ENCODE measurements around the gene TCF4.

Gene TCF4

DNA sequence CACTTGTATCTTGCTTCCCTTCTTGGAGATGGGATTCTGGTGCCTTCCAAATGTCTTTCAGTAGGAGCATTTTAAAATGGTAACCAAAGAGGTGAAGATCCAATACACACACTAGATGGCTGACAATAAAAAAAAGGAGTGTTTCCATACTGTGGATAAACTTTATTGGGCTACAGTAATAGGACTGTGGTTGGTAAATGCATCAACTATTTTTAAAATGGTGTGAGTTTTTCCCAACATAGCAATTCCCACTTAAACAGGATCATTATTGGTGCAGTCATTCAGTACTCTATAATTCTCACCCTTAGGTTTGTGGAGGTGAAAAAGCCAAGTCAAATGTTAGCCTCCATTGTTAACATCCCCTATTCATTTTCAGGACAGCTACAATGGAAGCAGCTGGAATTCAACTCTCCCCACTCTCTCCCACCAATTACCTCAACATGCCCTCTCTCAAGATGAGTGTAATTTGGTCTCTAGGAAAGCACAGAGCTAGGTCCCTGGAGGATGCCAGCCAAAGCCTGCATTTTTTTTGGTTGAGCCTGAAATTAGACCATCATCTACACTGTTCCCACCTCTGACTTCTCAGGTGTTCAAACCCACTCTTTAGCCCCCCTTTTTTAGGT is 273.3 kb downstream of the TCF4 start:
- no peak for DNase-seq

DNA sequence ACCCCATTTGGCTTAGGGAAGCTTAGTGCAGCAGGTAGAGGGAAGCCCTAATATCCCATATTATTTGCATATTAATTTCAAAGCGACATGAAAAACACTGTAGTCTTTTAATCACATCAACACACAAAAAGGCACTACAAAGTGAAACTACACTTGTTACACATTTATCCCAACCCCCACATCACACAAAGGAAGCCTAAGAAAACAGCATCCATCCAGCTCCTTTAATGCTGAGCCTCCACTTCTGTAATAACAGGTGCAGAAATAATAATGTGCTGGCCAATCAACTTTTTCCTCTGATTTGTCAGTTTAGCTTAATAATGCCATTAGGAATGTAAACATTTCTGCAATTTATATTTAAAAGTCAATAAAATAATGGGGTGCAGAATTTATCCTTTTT is 274.0 kb downstream of the TCF4 start:
- no peak for DNase-seq

DNA sequence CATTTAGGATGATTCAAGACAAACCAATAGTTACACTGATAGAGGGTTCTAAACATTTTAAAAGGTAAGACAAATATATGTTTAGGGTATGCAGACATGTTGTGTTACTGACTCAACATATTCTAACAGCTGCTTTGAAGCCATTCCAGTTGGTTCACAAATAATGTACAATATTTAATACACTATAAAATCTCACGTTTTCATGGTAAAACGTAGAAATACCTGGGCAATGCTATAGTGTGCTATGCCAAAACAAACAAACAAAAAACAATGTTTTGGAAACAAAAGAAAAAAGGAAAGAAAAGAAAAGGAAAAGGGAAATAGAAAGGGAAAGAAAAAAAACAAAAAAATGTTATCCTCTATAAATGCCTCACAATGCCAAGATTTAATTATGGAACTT is 277.1 kb downstream of the TCF4 start:
- DNase-seq = no peak

GRCh38 chr18:55310044-55310676 is 277.8 kb downstream of the TCF4 start:
- no peak for DNase-seq

DNA sequence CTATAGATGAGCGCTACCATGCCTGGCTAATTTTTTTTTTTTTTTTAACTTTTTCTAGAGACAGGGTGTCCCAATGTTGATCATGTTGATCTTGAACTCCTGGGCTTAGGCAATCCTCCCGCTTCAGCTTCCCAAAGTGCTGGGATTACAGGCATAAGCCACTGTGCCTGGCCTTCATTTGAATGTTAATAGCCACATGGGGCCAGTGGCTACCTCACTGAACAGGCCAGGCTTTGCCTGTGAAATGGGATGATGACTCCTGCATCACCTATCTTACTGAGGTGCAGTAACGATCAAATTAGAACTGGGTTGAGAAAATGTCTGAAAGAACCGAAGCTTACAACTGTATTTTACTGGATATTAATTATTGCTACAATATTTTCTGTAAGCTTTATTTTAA is 278.7 kb downstream of the TCF4 start:
- no peak for DNase-seq

GRCh38 chr18:55307505-55307904 is 280.5 kb downstream of the TCF4 start:
- DNase-seq = no peak

DNA sequence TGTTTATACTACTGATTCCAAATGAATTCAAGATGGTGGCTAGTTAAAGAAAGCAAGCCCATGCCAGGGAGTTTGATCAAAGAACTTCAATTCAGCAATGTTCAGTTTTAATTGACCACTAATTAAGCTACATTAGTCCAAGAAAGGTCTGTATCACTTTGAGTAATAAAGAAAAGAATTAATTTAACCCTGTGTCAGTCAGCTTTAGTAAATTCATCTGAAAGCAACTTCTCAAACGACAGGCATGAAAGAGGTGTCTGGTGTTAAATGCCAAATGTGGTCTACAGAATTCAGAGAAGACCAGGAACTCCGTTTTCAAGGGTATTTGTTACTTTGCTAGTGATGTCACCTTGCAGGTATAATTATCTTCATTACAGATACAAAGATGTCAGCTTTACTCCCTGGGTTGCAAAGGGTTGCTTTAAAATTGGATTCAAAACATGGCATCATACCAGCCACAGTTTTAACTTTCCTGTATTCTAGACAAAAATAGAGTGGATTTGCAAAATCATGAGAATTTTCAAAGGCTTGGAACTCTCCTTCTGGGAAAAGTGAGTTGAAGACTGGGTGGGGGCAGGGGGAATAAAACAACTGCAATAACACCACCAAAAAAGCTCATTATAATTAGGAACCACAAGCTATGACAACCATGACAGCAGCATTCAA is 281.5 kb downstream of the TCF4 start:
- no peak for DNase-seq

GRCh38 chr18:55302167-55302833 is 285.7 kb downstream of the TCF4 start:
- no peak for DNase-seq

- DNase-seq = no peak
Observed at GRCh38 chr18:55301824-55302166, 286.2 kb downstream of the TCF4 start.

DNA sequence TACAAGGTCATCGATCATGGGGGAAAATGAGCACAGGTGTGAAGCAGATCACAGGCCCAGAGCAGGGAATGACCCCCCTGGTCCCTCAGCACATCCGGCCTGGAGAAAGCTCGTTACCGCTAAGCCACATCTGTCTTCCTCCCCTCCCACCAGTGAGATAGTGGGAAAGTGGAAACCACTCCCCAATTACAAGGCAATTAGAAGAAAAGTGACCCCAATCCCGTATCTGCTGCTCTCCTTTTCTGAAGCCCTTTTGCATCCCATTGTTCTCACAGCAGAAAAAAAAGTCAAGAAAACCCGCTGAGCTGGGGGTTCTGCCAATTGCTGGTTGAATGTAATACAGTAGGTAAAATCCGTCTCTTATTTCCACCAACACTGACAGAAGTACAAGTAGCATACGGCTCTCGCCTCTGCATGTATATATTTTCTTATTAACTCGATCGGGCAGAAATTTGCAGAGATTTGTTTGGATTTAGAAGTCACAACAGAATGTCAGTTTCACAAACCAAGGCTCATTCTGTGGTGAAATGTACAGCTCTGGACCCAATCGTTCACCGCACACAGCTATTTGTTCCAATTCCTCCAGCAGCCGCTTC is 287.0 kb downstream of the TCF4 start:
- no peak for DNase-seq

DNA sequence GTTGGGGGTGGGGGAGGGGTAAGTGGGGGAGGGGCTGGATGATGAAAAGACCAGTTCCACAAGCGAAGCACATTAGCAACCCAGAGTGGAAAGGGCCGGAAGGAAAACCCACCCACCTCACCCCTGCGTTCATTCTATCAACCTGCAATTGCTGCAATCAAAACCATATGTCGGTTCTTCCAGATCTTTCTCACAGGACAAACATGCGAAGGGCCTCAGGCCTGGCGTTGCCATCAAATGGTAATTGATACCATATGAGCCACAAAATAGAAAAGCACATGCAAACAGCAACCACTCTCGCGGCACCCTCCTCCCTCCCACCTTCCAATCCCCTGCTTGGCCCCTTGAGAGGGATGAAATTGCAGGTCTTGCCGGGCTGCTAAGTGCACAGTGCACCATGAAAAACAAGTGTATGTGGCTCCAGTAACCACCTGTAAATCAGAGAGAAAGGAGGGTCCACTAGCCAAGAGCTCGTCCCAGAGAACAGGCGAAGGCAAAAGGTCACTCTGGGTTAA is 287.5 kb downstream of the TCF4 start:
- no peak for DNase-seq

GRCh38 chr18:55296778-55297177 is 291.2 kb downstream of the TCF4 start:
- DNase-seq = no peak

DNA sequence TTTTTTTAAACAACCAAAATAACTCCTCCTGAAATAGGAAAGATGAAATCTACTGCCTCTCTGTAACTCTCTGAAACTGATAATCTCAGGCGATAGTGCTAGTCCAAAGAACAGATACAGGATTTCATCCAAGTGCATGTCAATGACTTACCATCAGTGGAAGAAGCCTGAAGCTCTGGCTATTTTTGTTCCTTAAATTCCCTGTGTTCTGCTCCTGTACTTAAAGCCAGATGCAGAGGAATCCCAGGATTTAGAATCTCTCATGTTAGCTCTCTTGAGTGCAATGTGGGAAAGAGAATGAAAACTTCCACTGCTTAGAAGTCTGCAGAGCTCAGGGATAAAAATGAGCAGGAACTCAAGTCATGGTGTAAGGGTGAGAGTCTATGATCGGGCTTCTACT is 291.9 kb downstream of the TCF4 start:
- no peak for DNase-seq

DNA sequence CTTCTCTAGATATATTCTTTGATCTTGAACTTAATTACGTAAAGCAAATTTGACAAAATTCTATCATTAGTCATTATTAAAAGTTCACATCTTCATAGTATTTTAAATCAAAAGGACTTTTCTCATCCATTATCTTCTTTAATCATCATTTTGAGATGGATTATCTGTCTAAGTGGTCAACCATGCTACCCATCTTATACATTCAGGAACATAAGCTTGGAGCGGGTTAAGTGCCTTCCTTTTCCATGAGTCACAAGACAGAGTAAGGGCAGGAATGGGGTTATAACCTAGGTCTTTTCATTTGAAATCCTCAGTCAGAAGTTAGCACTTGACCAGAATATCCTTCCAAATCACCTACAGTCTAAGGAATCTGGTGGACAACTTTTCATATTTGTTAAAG is 297.1 kb downstream of the TCF4 start:
- no peak for DNase-seq

DNA sequence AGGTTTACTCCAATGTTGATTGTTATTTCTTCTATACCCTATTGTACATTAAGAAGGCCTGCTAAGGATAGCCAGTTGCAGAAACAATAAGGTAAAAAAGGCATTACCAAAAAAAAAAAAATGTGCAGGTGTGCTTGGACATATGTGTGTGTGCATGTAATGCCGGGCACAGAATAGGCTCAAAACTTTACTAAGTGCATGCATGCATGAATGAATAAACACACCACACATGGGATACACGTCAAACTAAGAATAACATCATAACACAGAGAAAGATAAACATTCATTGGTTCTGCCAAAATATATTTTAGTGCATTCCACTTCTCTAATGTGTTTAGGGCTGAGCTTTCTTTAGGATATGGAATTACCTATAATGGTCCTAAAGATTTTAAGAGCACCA is 298.2 kb downstream of the TCF4 start:
- DNase-seq = no peak

- DNase-seq = no peak
Observed at GRCh38 chr18:55289048-55289447, 298.9 kb downstream of the TCF4 start.

GRCh38 chr18:55287935-55288868 is 299.8 kb downstream of the TCF4 start:
- DNase-seq = no peak

GRCh38 chr18:55287149-55287806 is 300.7 kb downstream of the TCF4 start:
- DNase-seq = no peak

DNA sequence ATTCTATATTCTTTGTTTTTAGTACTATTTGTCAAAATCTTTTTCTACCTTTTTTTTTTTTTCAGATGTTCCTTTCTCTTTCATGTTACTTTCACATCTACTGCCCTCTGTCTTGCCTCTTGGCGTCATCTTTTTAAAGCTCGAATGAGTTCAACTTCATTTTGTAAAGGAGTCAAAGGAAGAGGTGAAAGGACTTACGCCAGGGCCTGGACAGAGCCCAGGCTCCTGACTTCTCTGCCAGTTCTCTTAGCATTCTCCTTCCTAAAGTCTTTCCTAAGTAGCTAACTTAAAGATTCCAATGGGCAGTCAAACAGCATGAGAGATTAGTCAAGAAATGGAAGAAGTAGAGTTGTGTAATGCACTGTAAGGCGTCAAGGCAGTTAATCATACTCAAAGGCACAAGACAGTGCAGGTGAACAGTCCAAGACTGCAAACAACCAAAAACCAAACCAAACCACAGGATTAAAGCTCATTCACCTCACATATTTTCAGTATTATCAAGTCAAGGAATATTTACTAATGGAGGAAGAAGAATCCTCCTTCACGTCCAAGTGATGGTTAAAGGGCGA is 301.7 kb downstream of the TCF4 start:
- DNase-seq = no peak

- DNase-seq = no peak
Observed at GRCh38 chr18:55284614-55285013, 303.4 kb downstream of the TCF4 start.

- no peak for DNase-seq
Observed at GRCh38 chr18:55283309-55283708, 304.7 kb downstream of the TCF4 start.
